Eye (tissue), 1 donor: ENCODE measurements around the gene VIL1.

Source experiments
- DNase-seq: peaks from one replicate; pipeline ENCODE4 v3.0.0-alpha.2; 2015

VIL1 gene

GRCh38 chr2:218418717-218419458 is at the start of gene VIL1:
VIL1 (plus strand) TSS chr2:218419123; CDS start chr2:218423779, 4,656 bp downstream.
- no peak for DNase-seq

GRCh38 chr2:218369330-218369729 is 49.6 kb upstream of the VIL1 start:
- DNase-seq: no peak

- DNase-seq: no peak
Measured at GRCh38 chr2:218370410-218371063, 48.4 kb upstream of the VIL1 start.

- DNase-seq: no peak
Measured at GRCh38 chr2:218371983-218372350, 47.0 kb upstream of the VIL1 start.

GRCh38 chr2:218374795-218375194 is 44.1 kb upstream of the VIL1 start:
- no peak for DNase-seq

GRCh38 chr2:218375212-218375611 is 43.7 kb upstream of the VIL1 start:
- no peak for DNase-seq

GRCh38 chr2:218378053-218378452 is 40.9 kb upstream of the VIL1 start:
- no peak for DNase-seq

GRCh38 chr2:218381916-218382366 is 37.0 kb upstream of the VIL1 start, which contains the start of gene SLC11A1:
SLC11A1 (plus strand) TSS chr2:218382273; CDS start chr2:218382369, 96 bp downstream.
- DNase-seq: no peak

- no peak for DNase-seq
Measured at GRCh38 chr2:218382785-218383184, 36.1 kb upstream of the VIL1 start.

- DNase-seq: no peak
Measured at GRCh38 chr2:218383892-218384519, 34.9 kb upstream of the VIL1 start.

GRCh38 chr2:218384975-218385374 is 33.9 kb upstream of the VIL1 start:
- no peak for DNase-seq

GRCh38 chr2:218386505-218387368 is 32.2 kb upstream of the VIL1 start:
- DNase-seq: no peak

GRCh38 chr2:218387369-218388194 is 31.3 kb upstream of the VIL1 start:
- peak; percentile 78 for DNase-seq

GRCh38 chr2:218389333-218390150 is 29.4 kb upstream of the VIL1 start:
- no peak for DNase-seq

- no peak for DNase-seq
Measured at GRCh38 chr2:218391202-218391601, 27.7 kb upstream of the VIL1 start.

GRCh38 chr2:218392459-218392858 is 26.5 kb upstream of the VIL1 start:
- DNase-seq: no peak

GRCh38 chr2:218392891-218393462 is 25.9 kb upstream of the VIL1 start:
- no peak for DNase-seq

GRCh38 chr2:218393750-218394290 is 25.1 kb upstream of the VIL1 start:
- no peak for DNase-seq

- no peak for DNase-seq
Measured at GRCh38 chr2:218394298-218395089, 24.4 kb upstream of the VIL1 start.

GRCh38 chr2:218395090-218395444 is 23.9 kb upstream of the VIL1 start:
- DNase-seq: no peak
